ENCODE results near the gene CACNG4.

Gene CACNG4

DNA sequence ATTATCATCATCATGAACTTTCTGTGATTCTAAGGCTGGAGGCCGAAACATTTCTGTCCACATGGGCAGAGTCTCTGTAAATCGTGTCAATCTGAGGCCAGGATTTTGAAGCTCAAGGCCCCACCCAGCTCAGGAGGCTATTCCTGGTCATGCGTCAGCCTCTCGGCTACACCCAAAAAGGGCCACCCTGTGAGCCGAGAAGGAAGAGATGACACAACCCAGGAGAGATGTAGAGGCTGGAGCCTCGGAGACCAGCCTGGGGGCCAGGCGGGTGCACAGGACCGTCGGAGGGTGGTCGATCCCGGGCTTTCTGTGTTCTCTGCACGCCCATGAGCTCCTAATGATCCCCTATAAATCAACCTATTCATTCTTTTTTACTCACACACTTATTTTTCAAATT, 78.8 kb downstream of the CACNG4 start:
- DNase-seq (ENCODE audit: low spot score) = no peak

DNA sequence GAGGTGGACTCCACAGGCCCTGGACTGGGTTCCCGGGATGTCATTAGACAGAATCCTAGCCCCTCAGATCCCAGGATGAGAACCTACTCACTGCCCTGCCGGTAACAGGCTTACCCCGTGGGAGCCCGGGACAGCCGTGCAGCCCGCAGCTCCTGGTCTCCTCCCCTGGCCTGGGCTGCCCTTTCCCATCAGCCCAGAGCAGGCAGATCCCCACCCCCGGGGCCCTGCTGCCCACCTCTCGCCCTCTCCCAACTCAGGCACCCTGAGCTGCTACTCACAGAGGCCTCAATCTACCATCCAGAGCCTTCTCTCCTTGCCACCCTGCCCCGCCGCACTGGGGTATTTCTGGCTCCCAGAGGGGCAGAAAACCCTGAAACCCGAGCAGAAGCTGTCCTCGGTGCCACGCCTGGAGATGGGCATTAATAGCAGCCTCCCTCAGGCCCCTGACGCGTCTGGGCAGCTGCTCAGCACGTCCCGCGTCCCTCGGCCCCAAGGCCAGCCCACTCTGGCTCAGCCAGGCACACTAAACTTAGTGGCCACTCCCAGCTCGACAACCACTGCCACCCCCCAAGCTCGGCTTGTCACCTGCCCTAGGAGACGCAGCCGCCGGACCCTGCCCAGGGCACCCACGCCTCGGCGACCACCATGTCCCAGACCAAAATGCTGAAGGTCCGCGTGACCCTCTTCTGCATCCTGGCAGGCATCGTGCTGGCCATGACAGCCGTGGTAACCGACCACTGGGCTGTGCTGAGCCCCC, 79.7 kb downstream of the CACNG4 start, which contains the start of gene CACNG1:
TSS of gene CACNG1 (plus strand) at position 539 of the 757 bp plus-strand sequence. CDS start at position 646, 107 bp downstream.
- DNase-seq (ENCODE audit: low spot score) = no peak

GRCh38 chr17:67044940-67045339, 80.4 kb downstream of the CACNG4 start:
- DNase-seq (ENCODE audit: low spot score) = no peak

DNA sequence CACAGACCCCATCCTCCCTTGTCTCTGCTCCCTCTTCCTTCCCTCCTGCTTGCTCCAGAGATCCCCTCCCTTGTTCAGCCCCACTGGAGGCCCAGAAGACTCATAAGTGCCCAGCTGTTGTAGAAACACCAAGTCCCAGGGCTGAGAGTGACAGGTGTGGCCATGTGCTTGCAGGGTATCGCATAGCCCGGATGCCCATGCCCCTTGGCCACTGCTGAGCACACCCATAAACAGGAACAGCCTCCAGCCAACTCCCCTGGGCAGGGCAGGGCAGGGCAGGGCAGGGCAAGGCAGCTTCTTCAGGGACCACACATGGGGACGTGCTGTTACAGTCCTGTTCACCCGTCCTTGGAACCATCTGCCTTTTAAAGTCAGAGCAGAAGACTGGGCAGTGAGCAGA, 81.9 kb downstream of the CACNG4 start:
- DNase-seq (ENCODE audit: low spot score) = no peak

GRCh38 chr17:67047382-67047781, 82.9 kb downstream of the CACNG4 start:
- DNase-seq (ENCODE audit: low spot score) = no peak

- no peak for DNase-seq (ENCODE audit: low spot score)
Measured at GRCh38 chr17:67049025-67049739, 84.7 kb downstream of the CACNG4 start.

- DNase-seq (ENCODE audit: low spot score) = no peak
Measured at GRCh38 chr17:67050066-67050465, 85.6 kb downstream of the CACNG4 start.

- no peak for DNase-seq (ENCODE audit: low spot score)
Measured at GRCh38 chr17:67050471-67051154, 86.1 kb downstream of the CACNG4 start.

DNA sequence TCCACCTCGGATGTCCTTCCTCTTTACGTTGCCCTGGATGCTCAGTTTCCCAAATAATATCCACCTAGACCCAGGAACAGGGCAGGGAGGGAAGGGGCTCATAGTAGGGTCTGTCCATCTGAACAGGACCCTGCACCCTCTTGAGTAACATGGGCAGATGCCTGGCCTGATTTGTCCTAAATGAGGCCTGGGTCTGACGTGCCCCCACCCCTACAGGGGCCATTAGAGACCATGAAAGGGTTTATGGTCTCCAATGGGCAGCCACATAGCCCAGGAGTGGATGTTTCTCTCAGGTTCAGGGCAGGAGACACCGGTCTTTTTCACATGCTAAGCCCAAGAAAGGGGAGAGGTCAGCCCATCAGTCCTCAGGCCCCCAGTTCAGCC, 86.6 kb downstream of the CACNG4 start:
- no peak for DNase-seq (ENCODE audit: low spot score)

DNA sequence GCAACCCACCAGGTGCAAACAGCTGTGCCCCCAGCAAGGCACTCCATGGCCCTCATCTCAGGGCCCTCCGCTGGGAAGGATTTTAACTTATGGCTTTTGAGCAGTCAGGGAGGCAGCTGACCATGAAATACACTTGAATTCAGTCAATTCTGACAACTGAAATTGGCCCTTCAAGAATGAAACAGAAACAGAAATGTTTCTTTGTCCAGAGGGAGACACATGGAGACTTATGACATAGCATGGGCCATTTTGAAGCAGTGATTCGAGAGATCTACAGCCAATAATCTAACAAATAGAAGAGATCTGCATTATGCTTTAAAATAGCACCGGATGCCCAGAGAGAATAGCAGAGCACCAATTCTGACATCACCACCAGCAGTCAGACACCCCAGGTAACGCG, 87.3 kb downstream of the CACNG4 start:
- DNase-seq (ENCODE audit: low spot score) = no peak

DNA sequence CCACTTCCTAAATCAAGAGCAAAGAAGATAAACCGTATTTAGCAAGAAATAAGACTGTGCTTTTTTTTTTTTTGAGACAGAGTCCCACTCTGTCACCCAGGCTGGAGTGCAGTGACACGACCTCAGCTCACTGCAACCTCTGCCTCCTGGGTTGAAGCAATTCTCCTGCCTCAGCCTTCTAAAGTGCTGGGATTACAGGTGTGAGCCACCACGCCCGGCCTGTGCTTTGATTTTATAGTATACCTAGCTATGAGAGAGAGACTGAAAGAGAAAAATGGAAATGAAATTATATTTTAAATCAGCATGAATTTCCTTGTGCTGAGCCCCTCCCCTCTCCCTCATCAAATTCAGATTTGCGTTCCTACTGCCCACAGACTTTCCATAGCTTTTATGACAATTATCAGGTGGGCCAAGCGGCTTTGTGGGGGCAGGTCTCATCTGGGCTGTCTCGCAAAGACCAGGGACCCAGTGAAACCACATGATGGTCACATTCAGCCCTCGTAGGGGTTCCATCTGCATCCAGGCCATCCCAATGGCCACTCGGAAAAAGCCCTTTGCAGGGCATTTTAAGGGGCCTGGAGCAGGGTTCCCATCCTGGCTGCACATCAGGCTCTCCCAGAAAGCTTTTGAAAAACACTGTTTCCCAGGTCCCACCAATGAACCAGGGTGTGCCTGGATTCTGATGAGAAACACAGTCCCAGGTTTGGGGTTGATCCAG, 88.4 kb downstream of the CACNG4 start:
- no peak for DNase-seq (ENCODE audit: low spot score)

- no peak for DNase-seq (ENCODE audit: low spot score)
Measured at GRCh38 chr17:67053438-67054000, 89.0 kb downstream of the CACNG4 start.

GRCh38 chr17:67054011-67054591, 89.6 kb downstream of the CACNG4 start:
- no peak for DNase-seq (ENCODE audit: low spot score)

DNA sequence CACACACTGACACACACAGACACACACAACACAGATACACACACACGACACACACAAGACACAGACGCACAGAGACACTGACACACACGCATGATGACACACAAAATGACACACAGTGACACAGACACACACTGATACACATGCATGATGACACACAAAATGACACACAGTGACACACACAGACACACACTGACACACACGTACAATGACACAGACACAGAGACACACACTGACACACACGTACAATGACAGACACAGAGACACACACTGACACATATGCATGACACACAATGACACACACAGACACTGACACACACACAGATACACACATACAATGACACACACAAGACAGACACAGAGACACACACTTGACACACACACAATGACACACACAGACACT, 90.1 kb downstream of the CACNG4 start:
- DNase-seq (ENCODE audit: low spot score) = no peak

DNA sequence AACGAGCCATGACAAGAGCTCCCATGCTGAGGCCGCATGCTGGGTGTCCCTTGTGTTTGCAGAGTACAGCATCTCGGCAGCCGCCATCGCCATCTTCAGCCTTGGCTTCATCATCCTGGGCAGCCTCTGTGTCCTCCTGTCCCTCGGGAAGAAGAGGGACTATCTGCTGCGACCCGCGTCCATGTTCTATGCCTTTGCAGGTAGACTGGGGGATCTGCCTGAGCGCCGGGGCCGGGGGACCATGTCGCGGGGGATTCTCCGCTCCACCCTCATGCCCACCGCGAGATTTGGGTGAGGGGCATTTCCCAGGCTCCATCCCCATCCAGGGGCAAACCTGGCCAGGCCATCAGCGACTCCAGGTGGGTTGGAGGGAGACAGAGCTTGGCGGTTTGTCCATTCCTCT, 90.5 kb downstream of the CACNG4 start:
- DNase-seq (ENCODE audit: low spot score) = no peak

DNA sequence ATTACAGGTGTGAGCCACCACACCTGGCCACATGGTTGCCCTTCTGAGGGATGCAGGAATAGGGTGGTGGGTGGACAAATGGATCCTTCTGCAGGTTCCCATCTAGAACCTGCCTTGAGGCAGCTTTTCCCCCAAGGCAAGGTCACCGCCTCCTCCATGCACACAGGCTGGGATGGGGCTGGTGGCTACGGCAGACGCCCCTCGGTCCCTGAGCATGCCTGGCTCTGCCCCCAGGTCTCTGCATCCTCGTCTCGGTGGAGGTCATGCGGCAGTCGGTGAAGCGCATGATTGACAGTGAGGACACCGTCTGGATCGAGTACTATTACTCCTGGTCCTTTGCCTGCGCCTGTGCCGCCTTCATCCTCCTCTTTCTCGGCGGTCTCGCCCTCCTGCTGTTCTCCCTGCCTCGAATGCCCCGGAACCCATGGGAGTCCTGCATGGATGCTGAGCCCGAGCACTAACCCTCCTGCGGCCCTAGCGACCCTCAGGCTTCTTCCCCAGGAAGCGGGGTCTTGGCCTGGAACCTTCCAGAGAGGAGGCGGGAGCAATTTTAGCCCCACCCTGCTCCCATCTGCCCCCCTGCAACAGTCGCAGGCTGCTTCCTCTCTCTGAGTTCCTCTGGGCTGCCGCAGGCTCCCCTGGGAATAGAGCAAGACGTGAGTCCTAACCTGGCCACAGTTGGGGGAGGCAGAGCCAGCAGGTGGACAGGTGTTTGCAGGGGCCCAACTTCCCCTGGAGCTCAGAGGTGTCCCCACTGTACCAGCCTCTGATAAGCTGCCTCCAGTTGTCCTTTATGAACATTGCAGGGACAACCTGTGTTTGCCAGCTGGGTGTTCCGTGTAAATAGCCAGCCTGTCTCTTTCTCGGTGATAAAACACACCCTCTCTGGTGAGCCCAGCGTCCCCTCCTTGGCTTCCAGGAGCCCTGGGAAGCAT, 91.6 kb downstream of the CACNG4 start:
- DNase-seq (ENCODE audit: low spot score) = no peak

DNA sequence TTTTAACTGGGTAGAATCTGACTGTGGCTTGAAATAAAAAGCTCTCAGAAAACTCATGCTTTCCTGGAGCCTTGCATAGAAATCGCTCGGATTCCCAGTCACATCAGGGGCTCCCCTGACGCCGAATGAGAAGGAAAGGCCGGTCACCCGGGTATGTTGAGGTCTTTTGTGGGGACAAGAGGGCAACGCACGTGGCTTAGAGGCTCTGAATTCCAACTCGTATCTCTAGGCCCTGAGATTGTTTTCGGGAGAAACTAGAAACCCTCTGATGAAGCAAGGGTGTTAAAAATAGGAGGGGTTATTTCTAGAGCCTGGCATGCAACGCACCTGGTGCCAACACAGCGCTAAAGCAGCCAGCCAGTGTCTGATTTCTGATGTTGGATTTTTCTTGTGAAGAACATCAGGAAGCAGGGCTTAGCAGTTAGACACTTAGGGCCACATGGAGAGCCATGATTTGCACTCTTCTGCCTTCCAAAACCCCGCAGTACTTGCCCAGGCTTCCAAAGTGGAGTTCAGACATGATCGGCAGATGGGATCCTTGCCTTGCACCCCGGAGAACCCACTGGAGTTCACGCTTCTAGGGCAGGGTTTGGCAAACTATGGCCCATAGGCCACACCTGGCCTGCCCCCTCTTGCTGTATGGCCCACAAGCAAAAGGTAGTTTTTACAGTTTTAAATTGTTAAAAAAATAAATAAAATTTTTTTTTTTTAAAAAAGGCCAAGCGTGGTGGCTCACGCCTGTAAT, 92.4 kb downstream of the CACNG4 start:
- DNase-seq (ENCODE audit: low spot score) = no peak

- DNase-seq (ENCODE audit: low spot score) = no peak
Measured at GRCh38 chr17:67058036-67058435, 93.5 kb downstream of the CACNG4 start.

GRCh38 chr17:67059372-67059771, 94.9 kb downstream of the CACNG4 start:
- peak; percentile 15 for DNase-seq (ENCODE audit: low spot score)

DNA sequence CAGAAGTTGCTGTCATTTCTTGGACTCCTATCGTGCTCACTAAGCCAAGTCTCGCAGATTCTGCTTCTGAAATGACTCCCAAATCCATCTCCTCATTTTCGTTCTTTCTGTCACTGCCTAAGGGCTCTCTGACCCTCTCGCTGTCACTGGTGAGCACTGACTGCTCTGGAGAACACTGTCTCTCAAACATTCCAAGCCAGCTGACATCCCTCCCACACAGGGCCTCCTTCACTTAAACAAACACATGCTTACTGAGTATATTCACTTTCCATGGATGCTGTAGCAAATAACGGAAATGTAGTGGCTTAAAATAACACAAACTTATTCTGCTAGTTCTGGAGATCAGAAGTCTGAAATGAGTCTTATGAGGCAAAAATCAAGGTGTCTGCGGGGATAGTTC, 98.6 kb downstream of the CACNG4 start:
- DNase-seq (ENCODE audit: low spot score) = no peak

Data from Ammon's horn (tissue), 1 donor.